Astrocyte of the cerebellum (primary cell): Measurements from ENCODE around the gene MPDU1.

Source experiments
- DNase-seq: peaks from one replicate; pipeline ENCODE4 v3.0.0-alpha.2; 2011; ENCODE audit warnings: low read depth
- H3K4me3 ChIP-seq: 2 replicates; pipeline ENCODE4 v1.5.1; 2011; ENCODE audit warnings: mild to moderate bottlenecking, low read depth, low read length, moderate library complexity
- in situ Hi-C: cut with HindIII; loops from 2 replicates; pipeline ENCODE4 v1.10.0; 2017; ENCODE audit warnings: low sequenced_read_pairs
- TF ChIP-seq, protein P1 (sequence below): IDR thresholded peaks from 2 replicates; pipeline ENCODE4 v1.5.1; 2012; ENCODE audit warnings: low read length, low read depth, moderate library complexity, mild to moderate bottlenecking; ENCODE audit errors: missing control alignments

Gene MPDU1

DNA sequence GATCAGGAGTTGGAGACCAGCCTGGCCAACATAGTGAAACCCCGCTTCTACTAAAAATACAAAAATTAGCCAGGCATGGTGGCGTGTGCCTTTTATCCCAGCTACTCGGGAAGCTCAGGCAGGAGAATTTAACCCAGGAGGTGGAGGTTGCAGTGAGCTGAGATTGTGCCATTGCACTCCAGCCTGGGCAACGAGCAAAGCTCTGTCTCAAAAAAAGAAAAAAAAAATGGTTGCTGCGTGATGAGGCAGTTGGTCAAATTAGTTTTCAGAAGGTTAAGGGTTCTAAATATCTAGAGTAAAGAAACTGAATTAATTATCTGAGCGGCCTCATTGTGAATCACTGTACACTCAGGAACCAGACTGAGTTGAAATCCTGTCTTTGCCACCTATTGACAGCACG lies 7.7 kb upstream of the MPDU1 start:
- H3K4me3 ChIP-seq: no peak overlapping the region
- in situ Hi-C loops: no loop called here
- DNase-seq: no peak
- TF ChIP-seq, protein P1, sequence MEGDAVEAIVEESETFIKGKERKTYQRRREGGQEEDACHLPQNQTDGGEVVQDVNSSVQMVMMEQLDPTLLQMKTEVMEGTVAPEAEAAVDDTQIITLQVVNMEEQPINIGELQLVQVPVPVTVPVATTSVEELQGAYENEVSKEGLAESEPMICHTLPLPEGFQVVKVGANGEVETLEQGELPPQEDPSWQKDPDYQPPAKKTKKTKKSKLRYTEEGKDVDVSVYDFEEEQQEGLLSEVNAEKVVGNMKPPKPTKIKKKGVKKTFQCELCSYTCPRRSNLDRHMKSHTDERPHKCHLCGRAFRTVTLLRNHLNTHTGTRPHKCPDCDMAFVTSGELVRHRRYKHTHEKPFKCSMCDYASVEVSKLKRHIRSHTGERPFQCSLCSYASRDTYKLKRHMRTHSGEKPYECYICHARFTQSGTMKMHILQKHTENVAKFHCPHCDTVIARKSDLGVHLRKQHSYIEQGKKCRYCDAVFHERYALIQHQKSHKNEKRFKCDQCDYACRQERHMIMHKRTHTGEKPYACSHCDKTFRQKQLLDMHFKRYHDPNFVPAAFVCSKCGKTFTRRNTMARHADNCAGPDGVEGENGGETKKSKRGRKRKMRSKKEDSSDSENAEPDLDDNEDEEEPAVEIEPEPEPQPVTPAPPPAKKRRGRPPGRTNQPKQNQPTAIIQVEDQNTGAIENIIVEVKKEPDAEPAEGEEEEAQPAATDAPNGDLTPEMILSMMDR: no peak

- DNase-seq: no peak
- TF ChIP-seq, protein P1: no peak
- H3K4me3 ChIP-seq: no peak overlapping the region
- in situ Hi-C loops: no loop called here
These were observed 7.2 kb upstream of the MPDU1 start for GRCh38 chr17:7576432-7576937.

DNA sequence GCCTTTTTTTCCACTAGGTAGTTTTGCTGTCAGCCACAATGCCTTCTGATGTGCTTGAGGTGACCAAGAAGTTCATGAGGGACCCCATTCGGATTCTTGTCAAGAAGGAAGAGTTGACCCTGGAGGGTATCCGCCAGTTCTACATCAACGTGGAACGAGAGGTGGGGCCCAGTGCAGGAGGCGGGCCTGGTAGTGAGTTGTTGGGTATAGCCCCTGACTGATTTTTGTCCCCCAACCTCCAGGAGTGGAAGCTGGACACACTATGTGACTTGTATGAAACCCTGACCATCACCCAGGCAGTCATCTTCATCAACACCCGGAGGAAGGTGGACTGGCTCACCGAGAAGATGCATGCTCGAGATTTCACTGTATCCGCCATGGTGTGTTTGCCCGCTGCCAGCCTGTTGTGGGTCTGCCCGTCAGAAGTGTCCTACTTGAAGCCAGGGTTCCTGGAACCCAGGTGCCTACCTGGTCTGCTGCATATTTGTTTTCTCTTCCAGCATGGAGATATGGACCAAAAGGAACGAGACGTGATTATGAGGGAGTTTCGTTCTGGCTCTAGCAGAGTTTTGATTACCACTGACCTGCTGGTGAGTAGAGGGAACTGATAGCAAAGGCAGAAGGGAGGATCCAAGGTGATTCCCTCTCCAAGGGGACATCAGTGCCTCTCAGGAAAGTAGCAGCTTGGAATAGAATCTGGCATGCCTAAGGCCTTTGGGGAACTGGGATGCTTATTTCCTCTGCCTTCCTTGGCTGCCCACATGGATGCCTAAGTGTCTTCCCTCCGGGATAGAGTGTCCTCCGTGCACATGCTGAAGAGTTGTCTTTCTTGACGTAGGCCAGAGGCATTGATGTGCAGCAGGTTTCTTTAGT lies 6.1 kb upstream of the MPDU1 start:
- DNase-seq: no peak
- TF ChIP-seq, protein P1: no peak
- in situ Hi-C loops: no loop called here
- no peak overlapping the region for H3K4me3 ChIP-seq

- no peak within 1 kb of the TSS for H3K4me3 ChIP-seq
- TF ChIP-seq, protein P1: no peak
- DNase-seq: no peak
- in situ Hi-C loops: no loop called here
These were observed 4.4 kb upstream of the MPDU1 start, which contains the start of gene CD68 for GRCh38 chr17:7579001-7579833. TSS of gene CD68 (plus strand) at chr17:7579638. CDS start at chr17:7579678, 40 bp downstream.

GRCh38 chr17:7579834-7580603 lies 3.6 kb upstream of the MPDU1 start:
- TF ChIP-seq, protein P1: no peak
- in situ Hi-C loops: no loop called here
- DNase-seq: no peak
- H3K4me3 ChIP-seq: no peak overlapping the region
